Measurements from ENCODE around the gene FIZ1. TPM values are rescaled to one million over a fixed set of nuclear protein-coding genes. Genes with fewer than 3 reads are reported as not detected.

The FIZ1 gene
- total and polyA plus RNA-seq, 2 experiments from 2014 or later, result 2.3 to 3.4 TPM

DNA sequence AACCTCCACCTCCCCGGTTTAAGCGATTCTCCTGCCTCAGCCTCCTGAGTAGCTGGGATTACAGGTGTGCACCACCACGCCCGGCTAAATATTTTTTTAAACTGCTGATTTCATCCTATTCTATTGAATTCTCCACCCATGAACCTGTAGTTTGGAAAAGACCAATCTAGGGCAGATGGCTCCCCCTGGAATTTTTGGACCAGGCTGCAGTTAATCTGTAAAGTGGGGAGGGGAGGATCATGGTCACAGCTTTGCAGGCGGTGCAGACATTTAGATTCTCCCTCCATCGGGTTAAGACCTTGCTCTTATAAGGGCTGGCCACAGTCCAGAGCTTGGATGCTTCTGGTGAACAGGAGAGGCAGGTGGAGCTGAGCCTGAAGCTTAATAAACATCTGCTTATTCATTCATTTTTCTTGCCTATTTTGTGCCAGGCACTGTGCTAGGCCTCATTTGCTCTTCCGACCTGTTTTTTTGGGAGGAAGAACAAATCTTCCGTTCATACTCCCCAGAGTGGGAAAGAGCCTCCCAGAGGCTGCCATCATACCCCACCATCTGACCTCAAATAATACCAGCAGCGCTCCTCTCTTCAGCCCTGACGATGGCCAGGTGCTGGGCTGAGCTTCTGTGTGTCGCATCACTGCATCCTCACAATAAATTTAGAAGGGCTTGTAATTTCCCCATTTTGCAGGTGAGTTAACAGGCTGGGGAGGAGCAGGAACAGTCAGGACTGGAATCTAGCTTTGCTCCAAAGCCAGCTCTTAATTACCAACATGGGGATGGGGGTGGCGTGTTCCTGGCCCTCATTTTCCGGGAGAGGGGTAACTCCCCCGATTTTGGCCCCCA, 47.8 kb upstream of the FIZ1 start:
- Histone ChIP-seq H3K27ac (no peak overlapping the region; the same call in 1 of the 2 replicates), H3K9ac (peak overlapping the region; percentile 82), H3F3A (ENCODE audit: insufficient read depth) (0 out of 2 replicates have a peak, but pooled peaks cover 4% of the 10 kb centered on the region), H2AFZ (peak overlapping the region; percentile 75), H4K20me1 (ENCODE audit: insufficient read depth) (no peaks in the 10 kb centered on the region), H3K4me3 (peak overlapping the region; percentile 73), H3K36me3 (ENCODE audit: low read depth) (peaks cover 10% of the 10 kb centered on the region; the same call in 1 of the 2 replicates), H3K9me2 (ENCODE audit: insufficient read depth) (no peaks in the 10 kb centered on the region), H3K27me3 (replicated peaks; ENCODE audit: insufficient read depth) (no peaks in the 10 kb centered on the region), H3K4me1 (ENCODE audit: insufficient read depth) (peaks cover 16% of the 10 kb centered on the region), H3K4me2 (ENCODE audit: unreplicated experiment) (peak overlapping the region; percentile 77), H3K9me3 (ENCODE audit: low read depth) (no peaks in the 10 kb centered on the region), H3K79me2 (ENCODE audit: insufficient read depth) (peaks cover 39% of the 10 kb centered on the region)
- WGBS, 2 experiments (ENCODE audit: low coverage in 1 of 2, low lambda C conversion rate in 2 of 2, missing lambda C conversion rate in 2 of 2), result 42 to 44% methylated on average over 14 of the region's 14 CpGs
- peak; percentile 9 for DNase-seq
- in situ Hi-C loops (cut with MboI), result loop anchor here (25.0 kb wide), 1 partner anchor 510 kb away; the partner anchor contains the start of gene TNNT1
- TF ChIP-seq EZH2 (IDR thresholded peaks at IDR 0.05; ENCODE audit: insufficient read depth, poor library complexity, severe bottlenecking), result no peak
- no peak for TF ChIP-seq EZH2phosphoT487 (IDR thresholded peaks at IDR 0.05; ENCODE audit: insufficient read depth, low read depth)

DNA sequence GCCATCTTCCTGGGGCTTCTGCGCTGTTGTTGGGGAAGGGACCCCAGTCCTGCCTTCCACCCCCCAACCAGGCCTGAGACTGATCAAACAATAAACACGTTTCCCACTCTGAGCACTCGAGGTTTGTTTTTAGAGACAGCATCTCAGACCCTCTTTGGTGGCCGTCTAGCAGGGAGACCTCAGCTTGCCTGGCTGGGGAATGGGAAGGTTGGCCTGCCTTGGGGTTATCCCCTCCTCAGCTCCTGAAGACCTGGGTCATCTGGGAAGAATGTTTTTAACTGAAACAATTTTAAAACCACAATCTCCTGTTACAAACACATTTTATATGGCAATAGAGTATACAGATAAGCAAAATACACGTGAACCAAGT, 46.2 kb upstream of the FIZ1 start:
- Histone ChIP-seq H4K20me1 (ENCODE audit: insufficient read depth) (no peaks in the 10 kb centered on the region), H3K4me2 (ENCODE audit: unreplicated experiment) (no peak overlapping the region), H3F3A (ENCODE audit: insufficient read depth) (0 out of 2 replicates have a peak, but pooled peaks cover 14% of the 10 kb centered on the region), H3K9me2 (ENCODE audit: insufficient read depth) (no peaks in the 10 kb centered on the region), H2AFZ (no peak overlapping the region), H3K9me3 (ENCODE audit: low read depth) (no peaks in the 10 kb centered on the region), H3K27me3 (replicated peaks; ENCODE audit: insufficient read depth) (no peaks in the 10 kb centered on the region), H3K36me3 (ENCODE audit: low read depth) (peaks cover 10% of the 10 kb centered on the region; the same call in 1 of the 2 replicates), H3K79me2 (ENCODE audit: insufficient read depth) (peaks cover 46% of the 10 kb centered on the region), H3K4me3 (no peak overlapping the region), H3K9ac (0 out of 2 replicates have a peak overlapping the region, but pooled peaks have one; percentile 12), H3K27ac (no peak overlapping the region), H3K4me1 (ENCODE audit: insufficient read depth) (peaks cover 16% of the 10 kb centered on the region)
- no peak for TF ChIP-seq EZH2 (IDR thresholded peaks at IDR 0.05; ENCODE audit: insufficient read depth, poor library complexity, severe bottlenecking)
- no peak for DNase-seq
- 72 to 85% methylated on average over 5 of the region's 5 CpGs for WGBS, 2 experiments (ENCODE audit: low coverage in 1 of 2, low lambda C conversion rate in 2 of 2, missing lambda C conversion rate in 2 of 2)
- in situ Hi-C loops (cut with MboI), result loop anchor here (25.0 kb wide), 1 partner anchor 508 kb away; the partner anchor contains the start of gene TNNT1

DNA sequence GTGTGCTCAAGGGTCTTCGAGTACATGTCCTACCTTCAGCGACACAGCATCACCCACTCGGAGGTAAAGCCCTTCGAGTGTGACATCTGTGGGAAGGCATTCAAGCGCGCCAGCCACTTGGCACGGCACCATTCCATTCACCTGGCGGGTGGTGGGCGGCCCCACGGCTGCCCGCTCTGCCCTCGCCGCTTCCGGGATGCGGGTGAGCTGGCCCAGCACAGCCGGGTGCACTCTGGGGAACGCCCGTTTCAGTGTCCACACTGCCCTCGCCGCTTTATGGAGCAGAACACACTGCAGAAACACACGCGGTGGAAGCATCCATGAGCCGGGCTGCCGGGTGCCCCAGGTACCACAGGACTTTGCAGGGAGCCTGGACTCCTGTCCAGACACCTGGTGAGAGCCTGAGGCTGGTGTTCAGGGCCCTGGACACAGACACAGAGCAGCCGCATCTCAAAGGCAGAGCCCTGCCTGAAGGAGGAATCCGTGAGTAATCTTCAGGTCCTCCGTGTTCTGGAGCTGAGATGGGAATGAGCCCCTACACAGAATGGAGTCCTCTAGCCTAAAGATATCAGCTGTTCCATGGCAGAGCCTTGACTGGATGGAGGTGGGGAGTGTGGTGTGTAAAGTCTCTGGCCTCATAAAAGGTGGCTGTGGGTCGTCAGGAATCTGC, 45.7 kb upstream of the FIZ1 start:
- H3K27ac ChIP-seq, result no peak overlapping the region
- no peaks in the 10 kb centered on the region for H3K9me3 ChIP-seq (ENCODE audit: low read depth)
- no peaks in the 10 kb centered on the region for H4K20me1 ChIP-seq (ENCODE audit: insufficient read depth)
- H2AFZ ChIP-seq, result no peak overlapping the region
- peaks cover 46% of the 10 kb centered on the region for H3K79me2 ChIP-seq (ENCODE audit: insufficient read depth)
- H3K4me3 ChIP-seq, result peak overlapping the region; percentile 87
- WGBS, 2 experiments (ENCODE audit: low coverage in 1 of 2, low lambda C conversion rate in 2 of 2, missing lambda C conversion rate in 2 of 2), result 87 to 91% methylated on average over 16 to 28 of the region's 28 CpGs
- peaks cover 18% of the 10 kb centered on the region; the same call in 1 of the 2 replicates for H3F3A ChIP-seq (ENCODE audit: insufficient read depth)
- no peak for TF ChIP-seq EZH2phosphoT487 (IDR thresholded peaks at IDR 0.05; ENCODE audit: insufficient read depth, low read depth)
- no peak for TF ChIP-seq EZH2 (IDR thresholded peaks at IDR 0.05; ENCODE audit: insufficient read depth, poor library complexity, severe bottlenecking)
- no peaks in the 10 kb centered on the region for H3K27me3 ChIP-seq (replicated peaks; ENCODE audit: insufficient read depth)
- peak overlapping the region; percentile 87 for H3K9ac ChIP-seq
- in situ Hi-C loops (cut with MboI), result loop anchor here (25.0 kb wide), 1 partner anchor 508 kb away; the partner anchor contains the start of gene TNNT1
- H3K36me3 ChIP-seq (ENCODE audit: low read depth), result peaks cover 10% of the 10 kb centered on the region; the same call in 1 of the 2 replicates
- no peaks in the 10 kb centered on the region for H3K9me2 ChIP-seq (ENCODE audit: insufficient read depth)
- no peak for DNase-seq
- H3K4me1 ChIP-seq (ENCODE audit: insufficient read depth), result peaks cover 16% of the 10 kb centered on the region
- H3K4me2 ChIP-seq (ENCODE audit: unreplicated experiment), result peak overlapping the region; percentile 71

DNA sequence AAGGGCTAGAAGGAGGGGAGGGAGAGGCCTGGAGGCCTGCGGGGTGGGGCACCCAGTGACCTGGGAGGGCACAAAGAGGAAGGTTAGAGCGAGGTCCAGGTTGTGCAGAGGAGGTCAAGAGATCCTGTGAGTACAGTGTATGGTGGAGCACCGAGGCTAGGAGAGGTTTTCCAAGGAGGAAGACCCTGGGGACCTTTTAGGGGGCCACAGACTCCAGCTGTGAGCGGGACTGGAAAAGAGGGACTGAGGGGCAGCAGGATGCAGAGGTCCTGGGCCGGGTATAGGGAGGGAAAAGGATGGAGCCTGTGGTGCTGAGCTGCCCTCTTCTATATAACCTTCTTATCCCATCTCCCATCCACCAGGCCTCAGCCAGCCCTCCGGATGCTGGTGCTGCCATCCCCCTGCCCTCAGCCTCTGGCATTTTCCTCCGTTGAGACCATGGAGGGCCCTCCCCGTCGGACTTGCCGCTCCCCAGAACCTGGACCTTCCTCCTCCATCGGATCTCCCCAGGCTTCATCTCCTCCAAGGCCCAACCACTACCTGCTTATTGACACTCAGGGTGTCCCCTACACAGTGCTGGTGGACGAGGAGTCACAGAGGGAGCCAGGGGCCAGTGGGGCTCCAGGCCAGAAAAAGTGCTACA, 45.0 kb upstream of the FIZ1 start:
- Histone ChIP-seq H2AFZ (no peak overlapping the region), H3K4me1 (ENCODE audit: insufficient read depth) (peaks cover 22% of the 10 kb centered on the region), H3K4me3 (peak overlapping the region; percentile 87), H3F3A (ENCODE audit: insufficient read depth) (peaks cover 24% of the 10 kb centered on the region), H3K9me3 (ENCODE audit: low read depth) (no peaks in the 10 kb centered on the region), H3K9me2 (ENCODE audit: insufficient read depth) (no peaks in the 10 kb centered on the region), H3K27ac (peak overlapping the region; percentile 80), H3K27me3 (replicated peaks; ENCODE audit: insufficient read depth) (no peaks in the 10 kb centered on the region), H3K9ac (peak overlapping the region; percentile 87), H3K4me2 (ENCODE audit: unreplicated experiment) (peak overlapping the region; percentile 71), H3K79me2 (ENCODE audit: insufficient read depth) (peaks cover 52% of the 10 kb centered on the region), H4K20me1 (ENCODE audit: insufficient read depth) (no peaks in the 10 kb centered on the region), H3K36me3 (ENCODE audit: low read depth) (peaks cover 10% of the 10 kb centered on the region; the same call in 1 of the 2 replicates)
- no peak for DNase-seq
- TF ChIP-seq EZH2 (IDR thresholded peaks at IDR 0.05; ENCODE audit: insufficient read depth, poor library complexity, severe bottlenecking) (no peak), EZH2phosphoT487 (IDR thresholded peaks at IDR 0.05; ENCODE audit: insufficient read depth, low read depth) (no peak)
- in situ Hi-C loops (cut with MboI), result loop anchor here (25.0 kb wide), 1 partner anchor 507 kb away; the partner anchor contains the start of gene TNNT1
- 27 to 36% methylated on average over 12 of the region's 12 CpGs for whole genome bisulfite sequencing, 2 experiments (ENCODE audit: low coverage in 1 of 2, low lambda C conversion rate in 2 of 2, missing lambda C conversion rate in 2 of 2)

Measured in GM23248 (cell line).